Muscle layer of colon (tissue), 2 donors: ENCODE measurements around the gene MED26.
"Not testable (repeated sequence)": the region's sequence is repeated elsewhere in the genome, so short reads cannot be mapped to it uniquely, and the experiment has no call there.

Experiments used
- H3K27ac ChIP-seq: one replicate; pipeline ENCODE4 v1.7.0; 2013; ENCODE audit warnings: low read depth, mild to moderate bottlenecking, low read length, moderate library complexity
- H3K27me3 ChIP-seq, 2 donors: one replicate each; pipeline ENCODE4 v1.7.0; 2013; ENCODE audit warnings: low read length in 2 of 2, mild to moderate bottlenecking in 2 of 2; ENCODE audit not compliant: insufficient read depth in 2 of 2, control insufficient read depth in 1 of 2
- H3K36me3 ChIP-seq: one replicate; pipeline ENCODE4 v1.7.0; 2013; ENCODE audit warnings: mild to moderate bottlenecking, low read length; ENCODE audit not compliant: insufficient read depth
- H3K4me1 ChIP-seq: one replicate; pipeline ENCODE4 v1.7.0; 2013; ENCODE audit warnings: mild to moderate bottlenecking, low read length; ENCODE audit not compliant: insufficient read depth
- H3K4me3 ChIP-seq, 2 donors: one replicate each; pipeline ENCODE4 v1.7.0; 2013; ENCODE audit warnings: low read length in 2 of 2, low read depth in 1 of 2, mild to moderate bottlenecking in 1 of 2, moderate library complexity in 1 of 2
- H3K9ac ChIP-seq: one replicate; pipeline ENCODE4 v1.7.0; 2013; ENCODE audit warnings: low read length
- H3K9me3 ChIP-seq: one replicate; pipeline ENCODE4 v1.7.0; 2013; ENCODE audit warnings: mild to moderate bottlenecking, low read length
- donor health status: abdominal sarcoma.
- donor health status: Adenocarcinoma of cecum.

The MED26 gene

DNA sequence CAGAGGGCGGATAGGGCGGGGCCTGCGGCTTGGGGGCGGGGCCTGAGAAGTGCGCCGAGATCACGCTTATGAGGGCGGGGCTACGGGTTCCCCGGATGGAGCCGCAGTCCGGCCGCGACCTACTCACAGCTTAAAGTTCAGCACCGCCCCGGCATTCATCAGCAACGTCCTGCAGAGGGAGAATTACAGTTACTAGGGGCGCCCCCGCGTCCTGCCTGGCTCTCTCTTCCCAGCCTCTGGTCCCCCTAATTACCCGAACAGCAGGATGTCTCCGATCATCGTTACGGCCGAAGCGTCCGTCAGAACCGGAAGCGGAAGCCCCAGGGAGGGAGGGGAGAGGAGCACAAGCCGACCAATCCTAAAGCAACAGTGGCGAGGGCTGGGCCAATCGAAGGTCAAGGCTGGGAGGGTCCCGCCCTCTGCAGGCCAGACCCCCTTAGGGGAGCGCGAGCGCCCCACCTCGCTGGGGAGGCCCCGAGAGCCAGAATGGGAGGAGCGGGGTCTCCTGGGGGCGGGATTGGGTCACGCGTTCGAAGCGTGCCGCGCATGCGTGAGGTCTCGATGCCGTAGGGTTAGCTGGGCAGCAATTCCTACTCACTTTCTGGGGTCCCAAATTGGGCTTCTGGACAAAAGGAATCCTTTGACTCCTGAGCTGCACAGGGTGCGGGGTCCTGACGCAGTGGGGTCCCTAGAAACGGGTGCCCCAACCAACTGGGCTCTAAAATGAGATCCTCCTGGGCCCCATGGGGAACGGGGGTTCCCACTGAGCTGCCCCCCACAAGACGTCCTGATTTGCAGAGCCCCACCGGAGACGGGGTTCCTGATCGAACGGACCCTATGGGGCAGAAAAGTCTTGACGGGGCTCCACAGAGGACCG is 32.1 kb upstream of the MED26 start, which contains the start of gene SMIM7:
SMIM7 (minus strand) TSS at position 313 of the 877 bp plus-strand sequence; CDS start at position 279, 34 bp downstream.
- H3K36me3 ChIP-seq: peaks cover 38% of the 10 kb centered on the region
- H3K9me3 ChIP-seq: no peaks in the 10 kb centered on the region
- H3K27me3 ChIP-seq: no peaks in the 10 kb centered on the region
- H3K9ac ChIP-seq: peak within 1 kb of the TSS; percentile 84
- peak within 1 kb of the TSS; percentile 93 for H3K27ac ChIP-seq
- peak within 1 kb of the TSS; percentile 87 to 96 for H3K4me3 ChIP-seq
- H3K4me1 ChIP-seq: peaks cover 22% of the 10 kb centered on the region

GRCh38 chr19:16659464-16659831 is 31.4 kb upstream of the MED26 start:
- Histone ChIP-seq H3K27ac (peak overlapping the region; percentile 80), H3K27me3 (no peaks in the 10 kb centered on the region), H3K9ac (peak overlapping the region; percentile 84), H3K4me3 (peak overlapping the region; percentile 87 to 96), H3K4me1 (peaks cover 22% of the 10 kb centered on the region), H3K36me3 (peaks cover 44% of the 10 kb centered on the region), H3K9me3 (no peaks in the 10 kb centered on the region)

DNA sequence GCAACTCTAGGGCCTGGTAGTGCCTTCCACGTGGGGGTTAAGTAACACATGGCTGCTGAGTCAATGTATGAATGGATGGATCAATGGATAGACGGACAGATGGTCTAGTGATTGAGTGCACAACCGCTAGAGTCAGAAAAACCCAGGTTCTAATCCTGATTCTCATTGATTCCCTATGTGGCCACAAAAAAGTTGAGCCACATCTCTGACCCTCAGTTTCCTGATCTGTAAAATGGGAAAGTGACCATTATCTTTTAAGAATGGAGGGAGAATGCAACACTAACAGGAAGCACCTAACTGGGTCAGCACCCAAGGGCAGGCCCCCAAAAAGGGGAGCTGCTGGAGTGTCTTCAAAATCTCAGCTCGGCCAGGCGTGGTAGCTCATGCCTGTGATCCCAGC is 29.4 kb upstream of the MED26 start:
- H3K4me3 ChIP-seq: no peak overlapping the region
- no peak overlapping the region for H3K27ac ChIP-seq
- peaks cover 65% of the 10 kb centered on the region for H3K36me3 ChIP-seq
- peaks cover 22% of the 10 kb centered on the region for H3K4me1 ChIP-seq
- H3K9ac ChIP-seq: no peak overlapping the region
- no peaks in the 10 kb centered on the region for H3K27me3 ChIP-seq
- no peaks in the 10 kb centered on the region for H3K9me3 ChIP-seq

GRCh38 chr19:16655727-16656126 is 27.7 kb upstream of the MED26 start:
- H3K4me3 ChIP-seq: no peak overlapping the region

GRCh38 chr19:16654627-16655026 is 26.6 kb upstream of the MED26 start:
- no peaks in the 10 kb centered on the region for H3K9me3 ChIP-seq
- no peak overlapping the region for H3K4me3 ChIP-seq
- H3K9ac ChIP-seq: no peak overlapping the region
- H3K27me3 ChIP-seq: no peaks in the 10 kb centered on the region
- H3K4me1 ChIP-seq: peaks cover 15% of the 10 kb centered on the region
- H3K36me3 ChIP-seq: peaks cover 92% of the 10 kb centered on the region
- no peak overlapping the region for H3K27ac ChIP-seq

More at GRCh38 chr19:16655727-16656126, 27.7 kb upstream of the MED26 start:
- no peaks in the 10 kb centered on the region for H3K27me3 ChIP-seq
- no peak overlapping the region for H3K27ac ChIP-seq
- H3K4me1 ChIP-seq: peaks cover 15% of the 10 kb centered on the region
- H3K36me3 ChIP-seq: peaks cover 82% of the 10 kb centered on the region
- no peak overlapping the region for H3K9ac ChIP-seq
- H3K9me3 ChIP-seq: no peaks in the 10 kb centered on the region

DNA sequence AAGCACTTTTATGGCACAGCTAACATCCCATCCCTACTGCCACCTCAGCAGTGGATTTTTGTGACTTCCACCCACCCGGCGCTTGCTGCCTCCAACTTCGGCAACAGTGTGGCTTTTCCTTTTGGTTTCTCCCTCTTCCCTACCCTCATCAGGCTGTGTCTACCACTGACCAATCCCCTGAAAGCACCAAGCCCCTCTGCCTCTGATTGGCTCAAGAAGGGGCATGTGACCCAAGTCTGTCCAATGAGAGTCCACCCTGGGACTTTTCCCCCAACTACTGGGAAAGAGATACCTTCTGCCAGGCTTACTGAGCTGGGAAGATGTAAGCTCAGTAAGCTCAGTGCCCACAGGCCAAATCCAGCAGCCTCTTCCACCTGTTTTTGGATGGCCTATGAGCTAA is 26.1 kb upstream of the MED26 start:
- H3K9ac ChIP-seq: no peak overlapping the region
- peaks cover 95% of the 10 kb centered on the region for H3K36me3 ChIP-seq
- peaks cover 12% of the 10 kb centered on the region for H3K4me1 ChIP-seq

DNA sequence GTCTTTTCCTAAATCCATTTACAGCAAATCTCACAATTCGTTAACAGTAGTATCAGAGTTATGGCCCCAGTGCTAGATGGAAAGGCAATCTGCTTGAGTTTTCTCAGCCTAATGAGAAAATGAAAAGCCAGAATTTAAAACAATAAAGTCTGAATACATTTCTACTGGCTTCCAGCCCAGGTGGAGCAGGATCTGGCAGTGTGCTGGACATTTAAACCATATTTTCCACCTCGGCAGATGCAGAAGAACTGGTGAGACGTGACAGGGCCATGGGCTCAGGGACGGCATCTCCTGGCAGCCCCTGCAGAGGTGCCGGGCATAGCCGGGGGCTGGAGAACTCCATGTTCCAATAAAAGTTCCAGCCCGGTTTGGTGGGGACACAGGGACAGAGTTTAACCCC is 24.9 kb upstream of the MED26 start:
- Histone ChIP-seq H3K27me3 (no peaks in the 10 kb centered on the region), H3K9ac (no peak overlapping the region), H3K36me3 (peaks cover 90% of the 10 kb centered on the region), H3K9me3 (no peaks in the 10 kb centered on the region), H3K4me3 (no peak overlapping the region), H3K27ac (no peak overlapping the region), H3K4me1 (no peaks in the 10 kb centered on the region)

More for the DNA sequence above, 26.1 kb upstream of the MED26 start:
- no peak overlapping the region for H3K27ac ChIP-seq
- H3K4me3 ChIP-seq: no peak overlapping the region
- no peaks in the 10 kb centered on the region for H3K27me3 ChIP-seq
- H3K9me3 ChIP-seq: no peaks in the 10 kb centered on the region

GRCh38 chr19:16651421-16652188 is 23.6 kb upstream of the MED26 start:
- not testable (repeated sequence) for H3K9ac ChIP-seq, H3K4me1 ChIP-seq, H3K27me3 ChIP-seq, H3K27ac ChIP-seq, H3K9me3 ChIP-seq, H3K4me3 ChIP-seq
- H3K36me3 ChIP-seq: peaks cover 85% of the 10 kb centered on the region

GRCh38 chr19:16650821-16651220 is 22.8 kb upstream of the MED26 start:
- H3K4me3 ChIP-seq: no peak overlapping the region
- no peaks in the 10 kb centered on the region for H3K4me1 ChIP-seq
- H3K27me3 ChIP-seq: no peaks in the 10 kb centered on the region
- H3K9ac ChIP-seq: no peak overlapping the region
- H3K36me3 ChIP-seq: peaks cover 85% of the 10 kb centered on the region
- H3K27ac ChIP-seq: no peak overlapping the region
- H3K9me3 ChIP-seq: no peaks in the 10 kb centered on the region

DNA sequence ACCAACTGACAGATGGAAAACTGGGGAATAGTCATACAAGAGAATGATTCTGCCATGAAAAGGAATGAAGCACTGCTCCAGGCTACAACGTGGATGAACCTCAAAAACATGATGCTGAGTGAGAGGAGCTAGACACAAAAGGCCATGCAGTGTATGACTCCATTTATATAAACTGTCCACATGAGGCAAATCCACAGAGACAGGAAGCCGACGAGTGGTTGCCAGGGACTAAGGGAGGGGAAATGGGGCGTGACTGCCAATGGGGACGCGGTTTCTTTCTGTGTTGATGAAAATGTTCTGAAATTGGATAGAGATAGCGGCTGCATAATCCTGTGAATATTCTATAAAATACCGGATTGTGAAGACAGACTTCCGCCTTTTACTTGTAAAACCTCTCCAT is 21.7 kb upstream of the MED26 start:
- Histone ChIP-seq H3K36me3 (peaks cover 85% of the 10 kb centered on the region), H3K9ac (no peak overlapping the region), H3K4me3 (no peak overlapping the region), H3K4me1 (no peaks in the 10 kb centered on the region), H3K27ac (no peak overlapping the region), H3K9me3 (no peaks in the 10 kb centered on the region), H3K27me3 (no peaks in the 10 kb centered on the region)

- no peaks in the 10 kb centered on the region for H3K9me3 ChIP-seq
- no peaks in the 10 kb centered on the region for H3K4me1 ChIP-seq
- H3K9ac ChIP-seq: no peak overlapping the region
- no peak overlapping the region for H3K27ac ChIP-seq
- peaks cover 75% of the 10 kb centered on the region for H3K36me3 ChIP-seq
- H3K27me3 ChIP-seq: no peaks in the 10 kb centered on the region
- H3K4me3 ChIP-seq: no peak overlapping the region
Observed at GRCh38 chr19:16645140-16645539, 17.1 kb upstream of the MED26 start.
